HG03025 (cell line): ENCODE results near the gene NAA20.
"Not testable (repeated sequence)": the region's sequence is repeated elsewhere in the genome, so short reads cannot be mapped to it uniquely, and the experiment has no call there.

Experiments used
- ATAC-seq: cut with Tn5 transposase; IDR thresholded peaks from one replicate; pipeline ENCODE4 v1.9.1; 2021; ENCODE audit warnings: mild to moderate bottlenecking, moderate library complexity; ENCODE audit not compliant: unreplicated experiment, low FRiP score

The NAA20 gene

GRCh38 chr20:19991308-19991707, 25.9 kb upstream of the NAA20 start:
- no peak for ATAC-seq

GRCh38 chr20:19991854-19992253, 25.3 kb upstream of the NAA20 start:
- no peak for ATAC-seq

- ATAC-seq: no peak
Observed at GRCh38 chr20:19992996-19993908, 23.9 kb upstream of the NAA20 start.

- no peak for ATAC-seq
Observed at GRCh38 chr20:19993958-19994669, 23.0 kb upstream of the NAA20 start.

- ATAC-seq: no peak
Observed at GRCh38 chr20:19995220-19995863, 21.8 kb upstream of the NAA20 start.

GRCh38 chr20:19996222-19996621, 20.9 kb upstream of the NAA20 start:
- ATAC-seq: no peak

- ATAC-seq: no peak
Observed at GRCh38 chr20:19996917-19997316, 20.2 kb upstream of the NAA20 start.

- ATAC-seq: no peak
Observed at GRCh38 chr20:19998990-19999705, 18.0 kb upstream of the NAA20 start.

GRCh38 chr20:20000211-20000968, 16.8 kb upstream of the NAA20 start:
- no peak for ATAC-seq

- no peak for ATAC-seq
Observed at GRCh38 chr20:20002101-20002998, 14.8 kb upstream of the NAA20 start.

GRCh38 chr20:20003031-20003954, 13.9 kb upstream of the NAA20 start:
- ATAC-seq: no peak

- ATAC-seq: not testable (repeated sequence)
Observed at GRCh38 chr20:20003955-20004322, 13.2 kb upstream of the NAA20 start.

- no peak for ATAC-seq
Observed at GRCh38 chr20:20005342-20005741, 11.8 kb upstream of the NAA20 start.

- no peak for ATAC-seq
Observed at GRCh38 chr20:20009784-20010253, 7.3 kb upstream of the NAA20 start.

GRCh38 chr20:20010639-20011500, 6.3 kb upstream of the NAA20 start:
- no peak for ATAC-seq

GRCh38 chr20:20012541-20012940, 4.6 kb upstream of the NAA20 start:
- no peak for ATAC-seq

GRCh38 chr20:20014659-20015058, 2.5 kb upstream of the NAA20 start:
- ATAC-seq: no peak
